ENCODE measurements around the gene APOC3.

APOC3 gene

GRCh38 chr11:116819049-116819448, 10.7 kb upstream of the APOC3 start:
- Histone ChIP-seq H3K27ac (ENCODE audit: low read depth in 2 of 2, low read length in 2 of 2) (no peak overlapping the region), H3K36me3 (ENCODE audit: control insufficient read depth in 2 of 2, insufficient read depth in 2 of 2, low read length in 2 of 2) (no peaks in the 10 kb centered on the region), H3K27me3 (ENCODE audit: control insufficient read depth in 2 of 2, insufficient read depth in 2 of 2, low read length in 2 of 2) (no peaks in the 10 kb centered on the region), H3K9me3 (ENCODE audit: control insufficient read depth in 2 of 2, low read length in 2 of 2) (no peaks in the 10 kb centered on the region), H3K4me3 (ENCODE audit: low read length in 2 of 2) (no peak overlapping the region), H3K4me1 (ENCODE audit: control insufficient read depth in 2 of 2, insufficient read depth in 2 of 2, low read length in 2 of 2) (no peaks in the 10 kb centered on the region), H3K9ac (ENCODE audit: low read depth in 1 of 2, low read length in 2 of 2) (no peak overlapping the region)

- Histone ChIP-seq H3K9me3 (ENCODE audit: control insufficient read depth in 2 of 2, low read length in 2 of 2) (no peaks in the 10 kb centered on the region), H3K27ac (ENCODE audit: low read depth in 2 of 2, low read length in 2 of 2) (no peak overlapping the region), H3K4me1 (ENCODE audit: control insufficient read depth in 2 of 2, insufficient read depth in 2 of 2, low read length in 2 of 2) (no peaks in the 10 kb centered on the region), H3K36me3 (ENCODE audit: control insufficient read depth in 2 of 2, insufficient read depth in 2 of 2, low read length in 2 of 2) (no peaks in the 10 kb centered on the region), H3K27me3 (ENCODE audit: control insufficient read depth in 2 of 2, insufficient read depth in 2 of 2, low read length in 2 of 2) (no peaks in the 10 kb centered on the region), H3K4me3 (ENCODE audit: low read length in 2 of 2) (no peak overlapping the region), H3K9ac (ENCODE audit: low read depth in 1 of 2, low read length in 2 of 2) (no peak overlapping the region)
Measured at GRCh38 chr11:116821050-116821918, 8.4 kb upstream of the APOC3 start.

- Histone ChIP-seq H3K36me3 (ENCODE audit: control insufficient read depth in 2 of 2, insufficient read depth in 2 of 2, low read length in 2 of 2) (no peaks in the 10 kb centered on the region), H3K4me1 (ENCODE audit: control insufficient read depth in 2 of 2, insufficient read depth in 2 of 2, low read length in 2 of 2) (no peaks in the 10 kb centered on the region), H3K27me3 (ENCODE audit: control insufficient read depth in 2 of 2, insufficient read depth in 2 of 2, low read length in 2 of 2) (no peaks in the 10 kb centered on the region), H3K9ac (ENCODE audit: low read depth in 1 of 2, low read length in 2 of 2) (no peak overlapping the region), H3K4me3 (ENCODE audit: low read length in 2 of 2) (no peak overlapping the region), H3K27ac (ENCODE audit: low read depth in 2 of 2, low read length in 2 of 2) (no peak overlapping the region), H3K9me3 (ENCODE audit: control insufficient read depth in 2 of 2, low read length in 2 of 2) (no peaks in the 10 kb centered on the region)
Measured at GRCh38 chr11:116822575-116822974, 7.1 kb upstream of the APOC3 start.

- H3K36me3 ChIP-seq (ENCODE audit: control insufficient read depth in 2 of 2, insufficient read depth in 2 of 2, low read length in 2 of 2): no peaks in the 10 kb centered on the region
- no peak within 1 kb of the TSS for H3K9ac ChIP-seq (ENCODE audit: low read depth in 1 of 2, low read length in 2 of 2)
- no peaks in the 10 kb centered on the region for H3K27me3 ChIP-seq (ENCODE audit: control insufficient read depth in 2 of 2, insufficient read depth in 2 of 2, low read length in 2 of 2)
Measured at GRCh38 chr11:116823031-116823843, 6.5 kb upstream of the APOC3 start, which contains the start of gene APOA4. APOA4 (minus strand) TSS chr11:116823304; CDS start chr11:116823191, 113 bp downstream.

GRCh38 chr11:116825434-116825833, 4.3 kb upstream of the APOC3 start:
- Histone ChIP-seq H3K4me1 (ENCODE audit: control insufficient read depth in 2 of 2, insufficient read depth in 2 of 2, low read length in 2 of 2) (no peaks in the 10 kb centered on the region), H3K4me3 (ENCODE audit: low read length in 2 of 2) (no peak overlapping the region), H3K9ac (ENCODE audit: low read depth in 1 of 2, low read length in 2 of 2) (no peak overlapping the region), H3K9me3 (ENCODE audit: control insufficient read depth in 2 of 2, low read length in 2 of 2) (no peaks in the 10 kb centered on the region), H3K27ac (ENCODE audit: low read depth in 2 of 2, low read length in 2 of 2) (no peak overlapping the region), H3K36me3 (ENCODE audit: control insufficient read depth in 2 of 2, insufficient read depth in 2 of 2, low read length in 2 of 2) (no peaks in the 10 kb centered on the region), H3K27me3 (ENCODE audit: control insufficient read depth in 2 of 2, insufficient read depth in 2 of 2, low read length in 2 of 2) (no peaks in the 10 kb centered on the region)

More at GRCh38 chr11:116823031-116823843, 6.5 kb upstream of the APOC3 start, which contains the start of gene APOA4:
- H3K9me3 ChIP-seq (ENCODE audit: control insufficient read depth in 2 of 2, low read length in 2 of 2): no peaks in the 10 kb centered on the region
- no peak within 1 kb of the TSS for H3K27ac ChIP-seq (ENCODE audit: low read depth in 2 of 2, low read length in 2 of 2)
- H3K4me1 ChIP-seq (ENCODE audit: control insufficient read depth in 2 of 2, insufficient read depth in 2 of 2, low read length in 2 of 2): no peaks in the 10 kb centered on the region
- H3K4me3 ChIP-seq (ENCODE audit: low read length in 2 of 2): no peak within 1 kb of the TSS

- Histone ChIP-seq H3K36me3 (ENCODE audit: control insufficient read depth in 2 of 2, insufficient read depth in 2 of 2, low read length in 2 of 2) (no peaks in the 10 kb centered on the region), H3K4me1 (ENCODE audit: control insufficient read depth in 2 of 2, insufficient read depth in 2 of 2, low read length in 2 of 2) (no peaks in the 10 kb centered on the region), H3K4me3 (ENCODE audit: low read length in 2 of 2) (no peak overlapping the region), H3K9me3 (ENCODE audit: control insufficient read depth in 2 of 2, low read length in 2 of 2) (no peaks in the 10 kb centered on the region), H3K9ac (ENCODE audit: low read depth in 1 of 2, low read length in 2 of 2) (no peak overlapping the region), H3K27me3 (ENCODE audit: control insufficient read depth in 2 of 2, insufficient read depth in 2 of 2, low read length in 2 of 2) (no peaks in the 10 kb centered on the region), H3K27ac (ENCODE audit: low read depth in 2 of 2, low read length in 2 of 2) (no peak overlapping the region)
Measured at GRCh38 chr11:116825854-116826750, 3.6 kb upstream of the APOC3 start.

GRCh38 chr11:116826751-116827431, 2.8 kb upstream of the APOC3 start:
- Histone ChIP-seq H3K36me3 (ENCODE audit: control insufficient read depth in 2 of 2, insufficient read depth in 2 of 2, low read length in 2 of 2) (no peaks in the 10 kb centered on the region), H3K4me3 (ENCODE audit: low read length in 2 of 2) (no peak overlapping the region), H3K9me3 (ENCODE audit: control insufficient read depth in 2 of 2, low read length in 2 of 2) (no peaks in the 10 kb centered on the region), H3K27ac (ENCODE audit: low read depth in 2 of 2, low read length in 2 of 2) (no peak overlapping the region), H3K4me1 (ENCODE audit: control insufficient read depth in 2 of 2, insufficient read depth in 2 of 2, low read length in 2 of 2) (no peaks in the 10 kb centered on the region), H3K9ac (ENCODE audit: low read depth in 1 of 2, low read length in 2 of 2) (no peak overlapping the region), H3K27me3 (ENCODE audit: control insufficient read depth in 2 of 2, insufficient read depth in 2 of 2, low read length in 2 of 2) (no peaks in the 10 kb centered on the region)

- H3K36me3 ChIP-seq (ENCODE audit: control insufficient read depth in 2 of 2, insufficient read depth in 2 of 2, low read length in 2 of 2): no peaks in the 10 kb centered on the region
- no peak overlapping the region for H3K4me3 ChIP-seq (ENCODE audit: low read length in 2 of 2)
- H3K9me3 ChIP-seq (ENCODE audit: control insufficient read depth in 2 of 2, low read length in 2 of 2): no peaks in the 10 kb centered on the region
- H3K27me3 ChIP-seq (ENCODE audit: control insufficient read depth in 2 of 2, insufficient read depth in 2 of 2, low read length in 2 of 2): no peaks in the 10 kb centered on the region
- H3K4me1 ChIP-seq (ENCODE audit: control insufficient read depth in 2 of 2, insufficient read depth in 2 of 2, low read length in 2 of 2): no peaks in the 10 kb centered on the region
- no peak overlapping the region for H3K27ac ChIP-seq (ENCODE audit: low read depth in 2 of 2, low read length in 2 of 2)
- no peak overlapping the region for H3K9ac ChIP-seq (ENCODE audit: low read depth in 1 of 2, low read length in 2 of 2)
Measured at GRCh38 chr11:116827461-116827860, 2.2 kb upstream of the APOC3 start.

Data from mucosa of rectum (tissue), 2 donors.